Purkinje cell (primary cell): ENCODE results near the gene PCNT. TPM values are rescaled to one million over a fixed set of nuclear protein-coding genes. Genes with fewer than 3 reads are reported as not detected.

ENCODE experiments used
- polyA plus RNA-seq: library from polyadenylated mRNA; unstranded; fragments of >200 nt; fragmentation: Nextera tagmentation; gene quantifications from 2 replicates; pipeline ENCODE4 v1.2.1, GENCODE V29; 2014

Gene PCNT, protein sequence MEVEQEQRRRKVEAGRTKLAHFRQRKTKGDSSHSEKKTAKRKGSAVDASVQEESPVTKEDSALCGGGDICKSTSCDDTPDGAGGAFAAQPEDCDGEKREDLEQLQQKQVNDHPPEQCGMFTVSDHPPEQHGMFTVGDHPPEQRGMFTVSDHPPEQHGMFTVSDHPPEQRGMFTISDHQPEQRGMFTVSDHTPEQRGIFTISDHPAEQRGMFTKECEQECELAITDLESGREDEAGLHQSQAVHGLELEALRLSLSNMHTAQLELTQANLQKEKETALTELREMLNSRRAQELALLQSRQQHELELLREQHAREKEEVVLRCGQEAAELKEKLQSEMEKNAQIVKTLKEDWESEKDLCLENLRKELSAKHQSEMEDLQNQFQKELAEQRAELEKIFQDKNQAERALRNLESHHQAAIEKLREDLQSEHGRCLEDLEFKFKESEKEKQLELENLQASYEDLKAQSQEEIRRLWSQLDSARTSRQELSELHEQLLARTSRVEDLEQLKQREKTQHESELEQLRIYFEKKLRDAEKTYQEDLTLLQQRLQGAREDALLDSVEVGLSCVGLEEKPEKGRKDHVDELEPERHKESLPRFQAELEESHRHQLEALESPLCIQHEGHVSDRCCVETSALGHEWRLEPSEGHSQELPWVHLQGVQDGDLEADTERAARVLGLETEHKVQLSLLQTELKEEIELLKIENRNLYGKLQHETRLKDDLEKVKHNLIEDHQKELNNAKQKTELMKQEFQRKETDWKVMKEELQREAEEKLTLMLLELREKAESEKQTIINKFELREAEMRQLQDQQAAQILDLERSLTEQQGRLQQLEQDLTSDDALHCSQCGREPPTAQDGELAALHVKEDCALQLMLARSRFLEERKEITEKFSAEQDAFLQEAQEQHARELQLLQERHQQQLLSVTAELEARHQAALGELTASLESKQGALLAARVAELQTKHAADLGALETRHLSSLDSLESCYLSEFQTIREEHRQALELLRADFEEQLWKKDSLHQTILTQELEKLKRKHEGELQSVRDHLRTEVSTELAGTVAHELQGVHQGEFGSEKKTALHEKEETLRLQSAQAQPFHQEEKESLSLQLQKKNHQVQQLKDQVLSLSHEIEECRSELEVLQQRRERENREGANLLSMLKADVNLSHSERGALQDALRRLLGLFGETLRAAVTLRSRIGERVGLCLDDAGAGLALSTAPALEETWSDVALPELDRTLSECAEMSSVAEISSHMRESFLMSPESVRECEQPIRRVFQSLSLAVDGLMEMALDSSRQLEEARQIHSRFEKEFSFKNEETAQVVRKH (N-terminal part only)
- 4.5 and 5.9 TPM in 2 replicates for polyA plus RNA-seq

DNA sequence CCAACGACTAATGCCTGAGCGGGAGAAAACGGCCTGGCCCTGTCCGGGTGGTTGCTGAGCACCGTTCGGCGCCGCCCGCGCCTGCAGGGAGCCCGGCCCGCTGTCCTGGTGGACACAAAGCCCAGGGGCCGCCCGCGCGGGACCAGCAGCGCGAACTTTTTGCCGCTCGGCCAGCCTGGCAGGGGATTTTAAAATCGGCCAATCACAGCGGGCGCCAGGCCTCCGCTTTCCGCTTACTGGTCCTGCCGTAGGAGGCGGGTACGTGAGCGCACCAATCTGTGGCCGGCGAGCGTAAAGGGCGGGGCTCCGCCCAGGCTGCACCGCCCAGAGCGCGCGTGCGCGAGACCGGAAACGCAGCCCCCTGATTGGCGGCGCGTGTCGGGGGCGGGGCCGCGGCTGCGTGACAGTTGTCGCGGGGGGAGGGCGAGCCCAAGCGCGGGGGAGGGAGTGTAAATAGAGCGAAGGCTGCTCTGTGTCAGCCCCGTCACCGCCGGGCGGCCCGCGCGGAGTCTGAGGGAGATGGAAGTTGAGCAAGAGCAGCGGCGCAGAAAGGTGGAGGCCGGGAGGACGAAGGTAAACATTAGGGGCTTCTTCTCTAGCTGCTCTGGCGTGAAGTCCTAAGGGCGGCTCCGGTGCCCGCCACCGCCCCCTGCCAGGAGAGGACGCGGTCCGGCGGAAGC is at the start of gene PCNT, which contains the start of gene C21orf58:
TSS of gene PCNT (plus strand) at position 447 of the 680 bp plus-strand sequence. CDS start at position 520, 73 bp downstream.
TSS of gene C21orf58 (minus strand) at position 161 of the 680 bp plus-strand sequence. CDS start 1,132 bp downstream, outside the sequence.

DNA sequence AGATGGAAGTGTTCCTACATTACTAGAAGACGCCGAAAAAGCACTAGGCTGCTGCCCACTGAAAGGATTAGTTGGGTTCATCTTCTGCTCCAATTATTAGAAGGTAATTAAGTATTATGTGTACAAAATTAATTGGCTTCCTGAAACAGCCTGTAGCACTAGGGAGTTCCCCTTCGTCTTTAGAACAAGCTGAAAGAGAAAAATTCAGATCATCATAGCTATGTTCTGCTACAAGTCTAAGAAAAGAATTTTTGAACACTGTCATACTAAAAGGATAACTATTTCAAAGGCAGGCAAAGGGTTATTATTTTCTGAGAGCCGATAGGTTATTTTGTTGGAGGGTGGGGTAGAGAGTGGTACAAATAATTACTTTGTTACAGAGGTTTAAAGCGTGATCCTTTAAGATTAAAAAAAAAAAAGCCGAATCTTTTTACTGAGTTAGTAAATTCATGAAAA is 38.7 kb upstream of the PCNT start, which contains the start of gene MCM3AP:
TSS of gene MCM3AP (minus strand) at position 406 of the 456 bp plus-strand sequence. CDS start at position 81, 325 bp downstream.

DNA sequence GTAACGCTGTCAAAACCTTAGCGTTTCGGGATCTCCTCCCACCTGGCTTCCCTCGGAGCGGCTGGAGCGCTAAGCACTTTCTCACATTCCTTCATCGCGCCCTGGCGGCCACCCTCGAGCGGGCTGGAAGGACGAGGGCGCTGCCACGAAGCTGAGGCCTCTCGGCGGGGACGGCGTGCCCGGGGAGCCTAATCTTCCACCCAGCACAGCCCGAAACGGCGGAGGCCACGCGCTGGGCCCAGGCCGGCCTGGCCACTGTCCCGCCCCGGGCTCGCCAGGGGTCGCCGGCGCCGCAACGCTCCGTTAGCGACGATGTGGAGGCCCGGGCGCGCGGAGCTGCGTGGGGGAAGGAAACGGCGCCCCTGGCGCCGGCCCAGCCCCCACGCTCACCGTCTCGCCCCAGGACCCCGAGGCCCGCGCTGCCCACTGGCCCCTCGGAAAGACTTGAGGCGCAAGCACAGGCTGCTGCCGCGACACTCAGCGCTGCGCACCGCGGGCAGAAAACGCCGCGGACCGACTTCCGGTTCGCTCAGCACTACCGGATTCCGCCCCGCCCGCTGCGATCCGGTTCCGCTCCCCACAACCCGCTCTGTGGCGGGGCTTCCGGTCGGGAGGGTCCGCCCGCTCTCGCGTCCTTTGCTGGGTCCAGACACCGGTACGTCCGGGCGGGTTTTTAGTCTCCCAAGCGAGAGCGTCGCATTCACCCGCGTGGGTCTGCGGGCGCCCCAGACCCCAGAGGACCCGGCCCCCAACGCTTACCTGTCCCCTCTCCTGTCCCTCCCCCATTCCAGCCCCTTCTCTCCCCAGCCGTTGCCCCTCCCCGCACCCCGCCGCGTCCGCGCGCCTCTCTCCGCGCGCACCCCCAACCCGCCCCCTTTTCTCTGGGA is 38.0 kb upstream of the PCNT start, which contains the start of gene YBEY:
TSS of gene YBEY (plus strand) at position 582 of the 887 bp plus-strand sequence. CDS start 572 bp downstream, outside the sequence.

DNA sequence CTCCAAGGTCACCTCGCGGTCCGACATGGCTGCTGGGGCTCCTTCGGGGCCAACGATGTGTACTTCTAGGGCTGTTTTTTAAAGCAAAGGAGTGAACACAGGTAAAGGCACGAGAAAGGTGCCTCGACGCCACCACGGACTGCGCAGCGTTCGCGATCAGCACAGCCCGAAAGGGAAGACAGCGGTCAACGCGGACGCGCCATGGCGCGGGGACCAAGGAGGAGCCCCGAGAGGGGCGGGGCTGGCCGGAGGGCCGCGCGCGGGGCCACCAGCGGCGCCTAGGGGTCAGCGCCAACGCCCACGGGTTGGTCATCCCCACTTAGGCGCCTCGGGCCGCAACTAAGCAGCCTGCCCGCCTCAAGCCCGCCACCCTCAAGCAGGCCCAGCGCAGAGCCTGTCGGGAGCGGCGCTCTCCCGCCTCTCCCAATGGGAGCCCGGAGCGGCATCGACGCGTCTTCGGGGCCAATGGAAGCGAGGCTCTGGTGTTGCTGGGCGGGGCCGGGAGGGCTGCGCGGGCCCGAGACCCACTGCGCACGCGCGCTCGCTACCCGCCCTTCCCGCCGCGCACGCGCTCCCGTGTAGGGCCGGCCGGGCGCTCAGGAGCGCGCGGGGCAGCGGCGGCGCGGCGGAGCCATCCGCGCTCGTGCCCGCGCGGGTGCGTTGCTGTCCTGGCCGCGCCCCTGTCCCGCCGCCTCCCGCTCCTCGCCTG is 134.5 kb downstream of the PCNT start, which contains the start of gene DIP2A:
TSS of gene DIP2A (plus strand) at position 577 of the 709 bp plus-strand sequence. CDS start 241 bp downstream, outside the sequence.

Other genes starting within 250 kb of the PCNT start
- gene COL6A2, start 226.0 kb upstream of the PCNT start, polyA plus RNA-seq, result 0.32 TPM in 1 of 2 replicates, not detected in the other
- gene FTCD, start 168.6 kb upstream of the PCNT start, polyA plus RNA-seq, result not detected in 2 replicates
- not detected in 2 replicates for gene SPATC1L, start 139.7 kb upstream of the PCNT start, polyA plus RNA-seq
- gene LSS, start 95.4 kb upstream of the PCNT start, polyA plus RNA-seq, result 1.9 and 2.4 TPM in 2 replicates
- gene MCM3AP, start 38.5 kb upstream of the PCNT start, polyA plus RNA-seq, result 9.7 and 10.8 TPM in 2 replicates
- 7.6 and 9.4 TPM in 2 replicates for gene YBEY, start 37.8 kb upstream of the PCNT start, polyA plus RNA-seq
- 0.22 and 2.3 TPM in 2 replicates for gene C21orf58, start 286 bp upstream of the PCNT start, polyA plus RNA-seq
- 8.5 and 9.5 TPM in 2 replicates for gene DIP2A, start 134.7 kb downstream of the PCNT start, polyA plus RNA-seq